ENCODE results near the gene STK33.

Gene STK33

GRCh38 chr11:8344346-8344745, 249.7 kb downstream of the STK33 start:
- in situ Hi-C loops (cut with HindIII; ENCODE audit: low pct_ligation_motif_present, low sequenced_read_pairs), result no loop called here
- Histone ChIP-seq H3K36me3 (replicated peaks) (no peaks in the 10 kb centered on the region), H3K27me3 (replicated peaks) (no peaks in the 10 kb centered on the region), H3K4me3 (ENCODE audit: low read depth, low read length) (no peak overlapping the region), H3K27ac (no peak overlapping the region)
- TF ChIP-seq CTCF (IDR thresholded peaks at IDR 0.05; ENCODE audit: low read depth, low read length, missing control alignments), result no peak
- DNase-seq, result no peak

- TF ChIP-seq CTCF (IDR thresholded peaks at IDR 0.05; ENCODE audit: low read depth, low read length, missing control alignments), result no peak
- no peak overlapping the region for H3K27ac ChIP-seq
- no peak for DNase-seq
- no peak overlapping the region for H3K4me3 ChIP-seq (ENCODE audit: low read depth, low read length)
- in situ Hi-C loops (cut with HindIII; ENCODE audit: low pct_ligation_motif_present, low sequenced_read_pairs), result no loop called here
- no peaks in the 10 kb centered on the region for H3K27me3 ChIP-seq (replicated peaks)
- no peaks in the 10 kb centered on the region for H3K36me3 ChIP-seq (replicated peaks)
These were observed 251.0 kb downstream of the STK33 start for GRCh38 chr11:8342821-8343681.

GRCh38 chr11:8341996-8342395, 252.0 kb downstream of the STK33 start:
- DNase-seq, result no peak
- no peaks in the 10 kb centered on the region for H3K36me3 ChIP-seq (replicated peaks)
- H3K27ac ChIP-seq, result no peak overlapping the region
- TF ChIP-seq CTCF (IDR thresholded peaks at IDR 0.05; ENCODE audit: low read depth, low read length, missing control alignments), result no peak
- in situ Hi-C loops (cut with HindIII; ENCODE audit: low pct_ligation_motif_present, low sequenced_read_pairs), result no loop called here
- H3K27me3 ChIP-seq (replicated peaks), result no peaks in the 10 kb centered on the region
- no peak overlapping the region for H3K4me3 ChIP-seq (ENCODE audit: low read depth, low read length)

Data from brain microvascular endothelial cell (primary cell).